HEK293 (cell line): Measurements from ENCODE around the gene FAM171A2.

Experiments used
- CTCF ChIA-PET: fragments of 350-600 bp; formaldehyde crosslinking; extraction: SDS; loops from one replicate; lab custom pipeline; 2021; ENCODE audit warnings: antibody characterized with exemption; lab: Yijun Ruan, JAX
- POLR2A ChIA-PET: fragments of 300-600 bp; formaldehyde crosslinking; extraction: SDS; loops from one replicate; lab custom pipeline; 2020; ENCODE audit warnings: antibody characterized with exemption, inconsistent platforms; lab: Yijun Ruan, JAX
- H3K27ac ChIP-seq: fragments of 200-500 bp; sonication (Bioruptor generic); 2 replicates; pipeline ENCODE4 v1.5.1; 2014; ENCODE audit warnings: low read depth, low read length, control low read depth, inconsistent platforms; ENCODE audit errors: extremely low read depth
- H3K36me3 ChIP-seq, 2 experiments: fragments of 200-500 bp in 1 of 2; sonication (Bioruptor generic) in 1 of 2; 1 replicate in 1 of 2; 2 replicates in 1 of 2; pipeline ENCODE4 v1.5.1; 2014 to 2017; ENCODE audit warnings: inconsistent platforms in 2 of 2, low read length in 2 of 2; ENCODE audit not compliant: control insufficient read depth in 2 of 2, insufficient read depth in 1 of 2
- H3K4me1 ChIP-seq: fragments of 200-500 bp; sonication (Bioruptor generic); 2 replicates; pipeline ENCODE4 v1.5.1; 2014; ENCODE audit warnings: mild to moderate bottlenecking, low read length, inconsistent platforms; ENCODE audit not compliant: control insufficient read depth, insufficient read depth
- H3K4me3 ChIP-seq: 2 replicates; pipeline ENCODE4 v1.5.1; 2011; ENCODE audit warnings: low read depth, mild to moderate bottlenecking, control low read depth, low read length, moderate library complexity
- H3K9me3 ChIP-seq: fragments of 200-500 bp; sonication (Bioruptor generic); 2 replicates; pipeline ENCODE4 v1.5.1; 2014; ENCODE audit warnings: low read depth, low read length, inconsistent platforms; ENCODE audit not compliant: control insufficient read depth, insufficient read depth
- BCL11B ChIP-seq: fragments of 450-650 bp; formaldehyde crosslinking; IDR thresholded peaks from 2 replicates; pipeline ENCODE4 v1.5.1; 2016; ENCODE audit warnings: low read depth, missing biosample characterization, missing genetic modification characterization
- BCL6B ChIP-seq: fragments of 450-650 bp; formaldehyde crosslinking; IDR thresholded peaks from 2 replicates; pipeline ENCODE4 v1.5.1; 2017; ENCODE audit warnings: missing biosample characterization, missing genetic modification characterization
- GLI2 ChIP-seq: fragments of 450-650 bp; formaldehyde crosslinking; IDR thresholded peaks from 2 replicates; pipeline ENCODE4; 2017; ENCODE audit warnings: missing biosample characterization, missing genetic modification characterization, low read depth, borderline replicate concordance
- IKZF3 ChIP-seq: fragments of 450-650 bp; IDR thresholded peaks from 2 replicates; pipeline ENCODE4 v1.5.0; 2018; ENCODE audit warnings: missing biosample characterization, mild to moderate bottlenecking, missing genetic modification characterization, moderate library complexity
- MZF1 ChIP-seq: fragments of 450-650 bp; formaldehyde crosslinking; IDR thresholded peaks from 2 replicates; pipeline ENCODE4 v1.5.1; 2017; ENCODE audit warnings: missing biosample characterization, missing genetic modification characterization, borderline replicate concordance
- ZBTB7A ChIP-seq: fragments of 450-650 bp; formaldehyde crosslinking; IDR thresholded peaks from 2 replicates; pipeline ENCODE4 v1.5.1; 2016; ENCODE audit warnings: low read depth, missing biosample characterization, missing genetic modification characterization
- ZFP41 ChIP-seq: fragments of 450-650 bp; formaldehyde crosslinking; IDR thresholded peaks from 2 replicates; pipeline ENCODE4 v1.5.1; 2016; ENCODE audit warnings: missing biosample characterization, missing genetic modification characterization, borderline replicate concordance
- ZNF2 ChIP-seq: fragments of 450-650 bp; formaldehyde crosslinking; IDR thresholded peaks from 2 replicates; pipeline ENCODE4 v1.5.1; 2016; ENCODE audit warnings: missing biosample characterization, missing genetic modification characterization
- ZNF280C ChIP-seq: fragments of 450-650 bp; formaldehyde crosslinking; IDR thresholded peaks from 2 replicates; pipeline ENCODE4 v1.5.1; 2016; ENCODE audit warnings: missing biosample characterization, missing genetic modification characterization
- ZNF350 ChIP-seq: fragments of 450-650 bp; formaldehyde crosslinking; IDR thresholded peaks from 2 replicates; pipeline ENCODE4 v1.5.0; 2017; ENCODE audit warnings: missing biosample characterization, mild to moderate bottlenecking, missing genetic modification characterization
- ZNF354C ChIP-seq: fragments of 450-650 bp; formaldehyde crosslinking; IDR thresholded peaks from 2 replicates; pipeline ENCODE4 v1.5.1; 2016; ENCODE audit warnings: missing biosample characterization, missing genetic modification characterization, low read depth, borderline replicate concordance
- ZNF391 ChIP-seq: fragments of 450-650 bp; formaldehyde crosslinking; IDR thresholded peaks from 2 replicates; pipeline ENCODE4 v1.5.1; 2016; ENCODE audit warnings: low read depth, missing biosample characterization, missing genetic modification characterization, borderline replicate concordance
- ZNF398 ChIP-seq: fragments of 450-650 bp; formaldehyde crosslinking; IDR thresholded peaks from 2 replicates; pipeline ENCODE4 v1.5.1; 2017; ENCODE audit warnings: missing biosample characterization, missing genetic modification characterization
- ZNF404 ChIP-seq: fragments of 450-650 bp; formaldehyde crosslinking; IDR thresholded peaks from 2 replicates; pipeline ENCODE4 v1.5.1; 2017; ENCODE audit warnings: missing biosample characterization, missing genetic modification characterization
- ZNF426 ChIP-seq: fragments of 450-650 bp; formaldehyde crosslinking; IDR thresholded peaks from 2 replicates; pipeline ENCODE4 v1.5.1; 2017; ENCODE audit warnings: missing biosample characterization, missing genetic modification characterization, mild to moderate bottlenecking, inconsistent platforms, moderate library complexity
- ZNF514 ChIP-seq: fragments of 450-650 bp; formaldehyde crosslinking; IDR thresholded peaks from 2 replicates; pipeline ENCODE4 v1.5.1; 2016; ENCODE audit warnings: missing biosample characterization, missing genetic modification characterization
- ZNF558 ChIP-seq: fragments of 450-650 bp; formaldehyde crosslinking; IDR thresholded peaks from 2 replicates; pipeline ENCODE4 v1.5.1; 2016; ENCODE audit warnings: missing biosample characterization, missing genetic modification characterization
- ZNF624 ChIP-seq: fragments of 450-650 bp; formaldehyde crosslinking; IDR thresholded peaks from 2 replicates; pipeline ENCODE4 v1.5.1; 2017; ENCODE audit warnings: missing biosample characterization, missing genetic modification characterization
- ZNF658 ChIP-seq: fragments of 450-650 bp; formaldehyde crosslinking; IDR thresholded peaks from 2 replicates; pipeline ENCODE4; 2016; ENCODE audit warnings: missing biosample characterization, missing genetic modification characterization
- ZNF677 ChIP-seq: fragments of 450-650 bp; IDR thresholded peaks from 2 replicates; pipeline ENCODE4 v1.5.0; 2018; ENCODE audit warnings: missing biosample characterization, mild to moderate bottlenecking, missing genetic modification characterization, moderate library complexity
- ZNF76 ChIP-seq: fragments of 450-650 bp; formaldehyde crosslinking; IDR thresholded peaks from 2 replicates; pipeline ENCODE4; 2016; ENCODE audit warnings: low read depth, missing biosample characterization, missing genetic modification characterization, borderline replicate concordance
- ZNF768 ChIP-seq: fragments of 450-650 bp; formaldehyde crosslinking; IDR thresholded peaks from 2 replicates; pipeline ENCODE4 v1.5.1; 2018; ENCODE audit warnings: missing biosample characterization, mild to moderate bottlenecking, missing genetic modification characterization
- ZNF785 ChIP-seq: fragments of 450-650 bp; formaldehyde crosslinking; IDR thresholded peaks from 2 replicates; pipeline ENCODE4 v1.5.1; 2016; ENCODE audit warnings: missing biosample characterization, missing genetic modification characterization
- ZNF791 ChIP-seq: fragments of 450-650 bp; formaldehyde crosslinking; IDR thresholded peaks from 2 replicates; pipeline ENCODE4 v1.5.1; 2016; ENCODE audit warnings: missing biosample characterization, missing genetic modification characterization
- ZSCAN30 ChIP-seq: fragments of 450-650 bp; IDR thresholded peaks from 2 replicates; pipeline ENCODE4 v1.5.1; 2018; ENCODE audit warnings: missing biosample characterization, mild to moderate bottlenecking, missing genetic modification characterization, moderate library complexity
- TF ChIP-seq, protein P1 (sequence below): fragments of 450-650 bp; formaldehyde crosslinking; IDR thresholded peaks from 2 replicates; pipeline ENCODE4 v1.5.1; 2016; ENCODE audit warnings: missing biosample characterization, missing genetic modification characterization

FAM171A2 gene

GRCh38 chr17:44359006-44359405, 4.6 kb downstream of the FAM171A2 start (continued):
- no peak for TF ChIP-seq ZNF398 (tag by site-specific recombination)
- TF ChIP-seq ZNF658: no peak
- TF ChIP-seq ZNF2 (tag by site-specific recombination): no peak
- TF ChIP-seq ZNF350: no peak
- TF ChIP-seq, protein P1, sequence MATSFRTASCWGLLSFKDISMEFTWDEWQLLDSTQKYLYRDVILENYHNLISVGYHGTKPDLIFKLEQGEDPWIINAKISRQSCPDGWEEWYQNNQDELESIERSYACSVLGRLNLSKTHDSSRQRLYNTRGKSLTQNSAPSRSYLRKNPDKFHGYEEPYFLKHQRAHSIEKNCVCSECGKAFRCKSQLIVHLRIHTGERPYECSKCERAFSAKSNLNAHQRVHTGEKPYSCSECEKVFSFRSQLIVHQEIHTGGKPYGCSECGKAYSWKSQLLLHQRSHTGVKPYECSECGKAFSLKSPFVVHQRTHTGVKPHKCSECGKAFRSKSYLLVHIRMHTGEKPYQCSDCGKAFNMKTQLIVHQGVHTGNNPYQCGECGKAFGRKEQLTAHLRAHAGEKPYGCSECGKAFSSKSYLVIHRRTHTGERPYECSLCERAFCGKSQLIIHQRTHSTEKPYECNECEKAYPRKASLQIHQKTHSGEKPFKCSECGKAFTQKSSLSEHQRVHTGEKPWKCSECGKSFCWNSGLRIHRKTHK (tag by site-specific recombination): no peak
- no peak for TF ChIP-seq ZNF391 (tag by site-specific recombination)
- no peak for TF ChIP-seq GLI2 (tag by site-specific recombination)
- TF ChIP-seq ZSCAN30 (tag by site-specific recombination): no peak
- TF ChIP-seq, all 188 proteins: peak for 0

- no peak for TF ChIP-seq ZNF404 (tag by site-specific recombination)
- TF ChIP-seq ZNF624 (tag by site-specific recombination): no peak
- TF ChIP-seq MZF1 (tag by site-specific recombination): no peak
- TF ChIP-seq IKZF3 (tag by site-specific recombination): no peak
- no peak for TF ChIP-seq ZNF677 (tag by site-specific recombination)
- TF ChIP-seq ZNF76 (tag by site-specific recombination): no peak
- TF ChIP-seq ZNF785: no peak
- TF ChIP-seq, protein P1 (tag by site-specific recombination): no peak
- no peak for TF ChIP-seq ZNF514 (tag by site-specific recombination)
- no peak for TF ChIP-seq ZNF791
- no peak for TF ChIP-seq ZNF426 (tag by site-specific recombination)
- no peak for TF ChIP-seq ZNF558 (tag by site-specific recombination)
- no peak for TF ChIP-seq BCL11B
- Histone ChIP-seq H3K4me1 (peaks cover 21% of the 10 kb centered on the region), H3K36me3 (peaks cover 0 to 25% of the 10 kb centered on the region in 2 experiments; a peak in 2 of 3 replicates), H3K9me3 (no peaks in the 10 kb centered on the region), H3K4me3 (no peak overlapping the region), H3K27ac (no peak overlapping the region)
- ChIA-PET CTCF (interaction anchor here (1.0 to 4.5 kb wide), 6 partner anchors 7 to 166 kb away, joined by 3 to 21 read pairs (median 8); partner anchors contain the start of gene GRN), POLR2A (interaction anchor here (0.6 to 1.0 kb wide), 4 partner anchors 9 to 949 kb away, joined by 3 to 4 read pairs (median 3); no protein-coding TSS in a partner anchor)
Observed at GRCh38 chr17:44358066-44358465, 5.6 kb downstream of the FAM171A2 start.

DNA sequence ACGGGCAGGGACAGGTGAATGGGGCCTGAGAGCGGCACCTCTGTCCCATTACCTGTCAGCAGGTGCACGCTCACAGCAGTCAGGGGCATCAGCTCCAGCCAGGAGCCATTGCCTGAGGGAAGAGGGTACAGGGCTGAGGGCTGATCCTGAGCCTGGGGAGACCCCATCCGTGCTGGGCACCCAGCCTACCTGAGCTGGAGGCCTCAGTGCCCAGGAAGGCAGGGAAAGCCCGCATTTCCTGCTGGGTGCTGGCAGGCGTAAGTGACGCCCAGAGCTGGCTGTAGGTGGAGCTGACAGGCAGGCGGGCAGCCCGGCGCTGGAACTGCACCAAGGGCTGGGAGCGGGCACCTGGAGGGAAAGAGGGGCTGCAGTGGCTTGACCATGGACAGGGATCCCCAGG, 7.4 kb downstream of the FAM171A2 start:
- POLR2A ChIA-PET: interaction anchor here (1.1 kb wide), 1 partner anchor 170 kb away, joined by 5 read pairs; the partner anchor contains the start of gene TMUB2
- peaks cover 6% of the 10 kb centered on the region for H3K4me1 ChIP-seq
- peaks cover 0 to 43% of the 10 kb centered on the region in 2 experiments; a peak in 2 of 3 replicates for H3K36me3 ChIP-seq
- no peaks in the 10 kb centered on the region for H3K9me3 ChIP-seq
- CTCF ChIA-PET: interaction anchor here (1.1 to 2.9 kb wide), 3 partner anchors 9 to 166 kb away, joined by 3 to 12 read pairs (median 4); partner anchors contain the start of gene GRN
- H3K27ac ChIP-seq: no peak overlapping the region
- no peak overlapping the region for H3K4me3 ChIP-seq
- no peak for TF ChIP-seq ZNF768 (tag by site-specific recombination)
- TF ChIP-seq ZFP41 (tag by site-specific recombination): no peak
- no peak for TF ChIP-seq BCL6B (tag by site-specific recombination)
- no peak for TF ChIP-seq ZBTB7A (tag by site-specific recombination)
- no peak for TF ChIP-seq ZNF280C (tag by site-specific recombination)
- no peak for TF ChIP-seq ZNF354C (tag by site-specific recombination)
